Mammary microvascular endothelial cell (primary cell): Measurements from ENCODE around the gene OR4F6. TPM values are rescaled to one million over a fixed set of nuclear protein-coding genes. Genes with fewer than 3 reads are reported as not detected.

Source experiments
- total RNA-seq: library from RNA; depleted of rRNA; stranded (reverse); fragments of >200 nt; gene quantifications from 2 replicates; pipeline ENCODE4 v1.2.3, GENCODE V29; 2015

The OR4F6 gene, protein sequence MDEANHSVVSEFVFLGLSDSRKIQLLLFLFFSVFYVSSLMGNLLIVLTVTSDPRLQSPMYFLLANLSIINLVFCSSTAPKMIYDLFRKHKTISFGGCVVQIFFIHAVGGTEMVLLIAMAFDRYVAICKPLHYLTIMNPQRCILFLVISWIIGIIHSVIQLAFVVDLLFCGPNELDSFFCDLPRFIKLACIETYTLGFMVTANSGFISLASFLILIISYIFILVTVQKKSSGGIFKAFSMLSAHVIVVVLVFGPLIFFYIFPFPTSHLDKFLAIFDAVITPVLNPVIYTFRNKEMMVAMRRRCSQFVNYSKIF
- total RNA-seq, result not detected in 2 replicates

DNA sequence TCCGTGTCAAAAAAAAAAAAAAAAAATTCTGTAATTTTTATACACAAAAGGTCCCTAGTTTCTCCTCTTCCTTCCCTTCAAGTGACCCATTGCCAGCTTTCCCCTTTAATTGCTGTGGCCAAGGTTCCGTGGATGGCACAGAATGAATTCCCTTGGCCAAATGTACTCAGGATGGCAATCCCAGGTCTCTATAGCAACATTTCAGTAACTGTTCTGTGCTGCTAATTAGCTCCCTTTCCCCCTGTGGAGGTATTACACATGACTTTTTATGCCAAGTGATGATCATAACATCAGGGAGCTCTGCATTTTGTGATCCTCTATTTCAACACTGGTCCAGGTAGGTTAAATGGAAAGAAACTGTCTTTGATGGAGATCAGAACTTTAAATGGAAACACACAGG, at the start of gene OR4F6:
TSS of gene OR4F6 (plus strand) at position 301 of the 400 bp plus-strand sequence. CDS start 2,211 bp downstream, outside the sequence.

DNA sequence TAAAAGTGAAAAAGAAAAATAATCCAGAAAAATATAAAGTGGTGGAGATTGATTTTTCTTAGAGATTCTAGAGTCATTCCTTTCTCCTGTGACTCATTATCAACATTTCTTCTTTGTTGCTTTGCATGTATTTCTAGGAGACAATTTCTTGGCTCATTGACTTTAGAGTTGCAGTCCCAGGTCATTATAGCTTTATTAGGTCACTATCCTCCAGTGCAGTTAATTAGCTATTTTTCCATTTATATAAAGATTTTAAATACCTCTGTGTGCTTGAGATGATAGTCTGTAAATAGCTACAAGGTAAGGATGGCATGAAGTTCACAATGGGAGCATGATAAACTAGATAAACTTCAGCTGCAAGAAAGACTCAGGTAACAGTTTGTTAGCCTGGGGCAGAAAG, 8.6 kb downstream of the OR4F6 start, which contains the start of gene OR4F15:
TSS of gene OR4F15 (plus strand) at position 301 of the 400 bp plus-strand sequence. CDS start 5,985 bp downstream, outside the sequence.

Other genes with a start within 250 kb of the OR4F6 start
- gene TM2D3, start 151.1 kb upstream of the OR4F6 start, total RNA-seq, result 25.4 and 25.7 TPM in 2 replicates
- gene TARS3, start 79.0 kb upstream of the OR4F6 start, total RNA-seq, result 5.1 and 9.2 TPM in 2 replicates
- gene OR4F15, start 8.7 kb downstream of the OR4F6 start, total RNA-seq, result not detected in 2 replicates